HG03097 (cell line): ENCODE results near the gene TSC22D1.

Experiments
- ATAC-seq: cut with Tn5 transposase; IDR thresholded peaks from one replicate; pipeline ENCODE4 v1.9.1; 2021; ENCODE audit not compliant: unreplicated experiment, low FRiP score

Gene TSC22D1

GRCh38 chr13:44508562-44509077 is 67.5 kb downstream of the TSC22D1 start:
- ATAC-seq, result no peak

GRCh38 chr13:44507639-44508038 is 68.5 kb downstream of the TSC22D1 start:
- ATAC-seq, result no peak

- ATAC-seq, result no peak
Measured at GRCh38 chr13:44506719-44507118, 69.4 kb downstream of the TSC22D1 start.

GRCh38 chr13:44506251-44506650 is 69.9 kb downstream of the TSC22D1 start:
- no peak for ATAC-seq

- ATAC-seq, result no peak
Measured at GRCh38 chr13:44504116-44504515, 72.0 kb downstream of the TSC22D1 start.

GRCh38 chr13:44498969-44499368 is 77.2 kb downstream of the TSC22D1 start:
- no peak for ATAC-seq

- ATAC-seq, result no peak
Measured at GRCh38 chr13:44498502-44498901, 77.6 kb downstream of the TSC22D1 start.

GRCh38 chr13:44497801-44498200 is 78.3 kb downstream of the TSC22D1 start:
- ATAC-seq, result no peak

GRCh38 chr13:44493213-44493812 is 82.8 kb downstream of the TSC22D1 start:
- no peak for ATAC-seq

GRCh38 chr13:44489751-44490150 is 86.4 kb downstream of the TSC22D1 start:
- no peak for ATAC-seq

GRCh38 chr13:44487989-44488388 is 88.1 kb downstream of the TSC22D1 start:
- no peak for ATAC-seq

GRCh38 chr13:44484562-44485138 is 91.5 kb downstream of the TSC22D1 start:
- no peak for ATAC-seq

GRCh38 chr13:44474122-44474910 is 101.8 kb downstream of the TSC22D1 start:
- ATAC-seq, result no peak

GRCh38 chr13:44471686-44472085 is 104.4 kb downstream of the TSC22D1 start:
- ATAC-seq, result no peak

- no peak for ATAC-seq
Measured at GRCh38 chr13:44470638-44471562, 105.2 kb downstream of the TSC22D1 start.

GRCh38 chr13:44468874-44469273 is 107.3 kb downstream of the TSC22D1 start:
- no peak for ATAC-seq

- no peak for ATAC-seq
Measured at GRCh38 chr13:44465318-44465717, 110.8 kb downstream of the TSC22D1 start.

GRCh38 chr13:44464471-44464870 is 111.7 kb downstream of the TSC22D1 start:
- no peak for ATAC-seq

- no peak for ATAC-seq
Measured at GRCh38 chr13:44463759-44464158, 112.4 kb downstream of the TSC22D1 start.

- ATAC-seq, result no peak
Measured at GRCh38 chr13:44459674-44460073, 116.5 kb downstream of the TSC22D1 start.
